Measurements from ENCODE around the gene GET4. TPM values are rescaled to one million over a fixed set of nuclear protein-coding genes. Genes with fewer than 3 reads are reported as not detected.

Gene GET4
- total RNA-seq, 1 experiment from 2014 or later, result 44.8 TPM

- no peak overlapping the region for H3K27ac ChIP-seq (ENCODE audit: low read depth, low read length)
- no peaks in the 10 kb centered on the region for H3K27me3 ChIP-seq (ENCODE audit: insufficient read depth, low read length)
- 0 out of 2 replicates have a peak, but pooled peaks have one; percentile 9 for TF ChIP-seq POLR2AphosphoS5 (IDR thresholded peaks at IDR 0.05; ENCODE audit: low read depth, low read length)
- no peak for TF ChIP-seq ATF3 (IDR thresholded peaks at IDR 0.05)
- no peak overlapping the region for H3K4me3 ChIP-seq (replicated peaks in 1 of 2; ENCODE audit: low read depth in 1 of 2, low read length in 2 of 2)
- no peak overlapping the region for H3K9ac ChIP-seq (ENCODE audit: low read length)
- no peak for DNase-seq (ENCODE audit: low read depth, low spot score)
- POLR2A ChIA-PET, result no interaction called here
- no TSS peak for BruUV-seq (replicated peaks)
- intact Hi-C loops (cut with micrococcal nuclease), result no loop called here
- H3K4me2 ChIP-seq (ENCODE audit: low read length), result no peak overlapping the region
- H3K4me1 ChIP-seq (ENCODE audit: control insufficient read depth in 1 of 2, insufficient read depth in 2 of 2, low read length in 2 of 2), result no peaks in the 10 kb centered on the region
- no peak overlapping the region for H2AFZ ChIP-seq (ENCODE audit: low read depth, low read length, poor library complexity, severe bottlenecking)
- peaks cover 8 to 31% of the 10 kb centered on the region in 2 experiments; a peak in 3 of 4 replicates for H3K36me3 ChIP-seq (ENCODE audit: control insufficient read depth in 1 of 2, insufficient read depth in 2 of 2, low read length in 2 of 2)
- CTCF ChIA-PET, result no interaction called here
- H3K79me2 ChIP-seq (ENCODE audit: insufficient read depth, low read length), result peaks cover 9% of the 10 kb centered on the region; the same call in 1 of the 2 replicates
- ATAC-seq, result no peak
- no peaks in the 10 kb centered on the region for H3K9me3 ChIP-seq (ENCODE audit: control insufficient read depth in 1 of 2, insufficient read depth in 1 of 2, low read depth in 1 of 2, low read length in 2 of 2)
- no peaks in the 10 kb centered on the region for H3K9me2 ChIP-seq (ENCODE audit: insufficient read depth)
- RAD21 ChIA-PET (ENCODE audit: low non-redundant PET in 1 of 2, low total read pairs in 2 of 2, uncharacterized antibody in 2 of 2, unreplicated experiment in 2 of 2), result no interaction called here
- H4K20me1 ChIP-seq (ENCODE audit: insufficient read depth), result no peaks in the 10 kb centered on the region
Measured at GRCh38 chr7:893686-894085, 17.3 kb downstream of the GET4 start.

GRCh38 chr7:894164-894867, 18.0 kb downstream of the GET4 start:
- H3K79me2 ChIP-seq (ENCODE audit: insufficient read depth, low read length), result peaks cover 2% of the 10 kb centered on the region; the same call in 1 of the 2 replicates
- H3K36me3 ChIP-seq (ENCODE audit: control insufficient read depth in 1 of 2, insufficient read depth in 2 of 2, low read length in 2 of 2), result peaks cover 8 to 31% of the 10 kb centered on the region in 2 experiments; a peak in 3 of 4 replicates
- TF ChIP-seq SRF (IDR thresholded peaks at IDR 0.05; ENCODE audit: low read depth) (no peak), ZNF274 (IDR thresholded peaks at IDR 0.05; ENCODE audit: low read depth, low read length) (no peak), TCF7L2 (IDR thresholded peaks at IDR 0.05; ENCODE audit: borderline replicate concordance, extremely low read depth, insufficient read depth, insufficient read length) (no peak)
- intact Hi-C loops (cut with micrococcal nuclease), result no loop called here
- no peaks in the 10 kb centered on the region for H3K9me2 ChIP-seq (ENCODE audit: insufficient read depth)
- RAD21 ChIA-PET (ENCODE audit: low non-redundant PET in 1 of 2, low total read pairs in 2 of 2, uncharacterized antibody in 2 of 2, unreplicated experiment in 2 of 2), result no interaction called here
- H3K4me3 ChIP-seq (replicated peaks in 1 of 2; ENCODE audit: low read depth in 1 of 2, low read length in 2 of 2), result no peak overlapping the region
- CTCF ChIA-PET, result no interaction called here
- H3K9ac ChIP-seq (ENCODE audit: low read length), result no peak overlapping the region
- no peak overlapping the region for H3K27ac ChIP-seq (ENCODE audit: low read depth, low read length)
- no peaks in the 10 kb centered on the region for H4K20me1 ChIP-seq (ENCODE audit: insufficient read depth)
- no peaks in the 10 kb centered on the region for H3K4me1 ChIP-seq (ENCODE audit: control insufficient read depth in 1 of 2, insufficient read depth in 2 of 2, low read length in 2 of 2)
- BruUV-seq (replicated peaks), result no TSS peak
- H3K27me3 ChIP-seq (ENCODE audit: insufficient read depth, low read length), result no peaks in the 10 kb centered on the region
- no peak overlapping the region for H3K4me2 ChIP-seq (ENCODE audit: low read length)
- DNase-seq (ENCODE audit: low read depth, low spot score) (no peak), ATAC-seq (no peak)
- no peaks in the 10 kb centered on the region for H3K9me3 ChIP-seq (ENCODE audit: control insufficient read depth in 1 of 2, insufficient read depth in 1 of 2, low read depth in 1 of 2, low read length in 2 of 2)
- H2AFZ ChIP-seq (ENCODE audit: low read depth, low read length, poor library complexity, severe bottlenecking), result no peak overlapping the region
- POLR2A ChIA-PET, result no interaction called here
